WERI-Rb-1 (cell line): ENCODE data around the gene GRID1.

Source experiments
- DNase-seq: peaks from one replicate; pipeline ENCODE4 v3.0.0-alpha.2; 2020
- H3K27ac ChIP-seq: fragments of 250-450 bp; sonication (Bioruptor Pico); 2 replicates; pipeline ENCODE4 v1.5.1; 2020; ENCODE audit warnings: mild to moderate bottlenecking, moderate library complexity
- H3K27me3 ChIP-seq: fragments of 250-450 bp; sonication (Bioruptor Pico); 2 replicates; pipeline ENCODE4 v1.5.1; 2021; ENCODE audit warnings: mild to moderate bottlenecking, low read depth, moderate library complexity; ENCODE audit not compliant: insufficient read depth, severe bottlenecking
- H3K36me3 ChIP-seq: fragments of 250-450 bp; sonication (Bioruptor Pico); 2 replicates; pipeline ENCODE4 v1.5.1; 2020; ENCODE audit warnings: mild to moderate bottlenecking, moderate library complexity
- H3K4me3 ChIP-seq: 2 replicates; pipeline ENCODE4 v1.5.1; 2011; ENCODE audit warnings: low read depth, mild to moderate bottlenecking, control low read depth, low read length
- H3K9me3 ChIP-seq: fragments of 250-450 bp; sonication (Bioruptor Pico); 2 replicates; pipeline ENCODE4 v1.5.1; 2021; ENCODE audit warnings: mild to moderate bottlenecking, moderate library complexity; ENCODE audit not compliant: severe bottlenecking
- CTCF ChIP-seq: IDR thresholded peaks from 2 replicates; pipeline ENCODE4 v1.5.1; 2011; ENCODE audit warnings: low read depth, mild to moderate bottlenecking, control low read depth, inconsistent platforms, low read length

GRID1 gene

GRCh38 chr10:85611746-85612377 lies 754.7 kb downstream of the GRID1 start:
- Histone ChIP-seq H3K27ac (no peak overlapping the region), H3K4me3 (no peak overlapping the region), H3K36me3 (no peaks in the 10 kb centered on the region), H3K9me3 (no peaks in the 10 kb centered on the region), H3K27me3 (no peaks in the 10 kb centered on the region)
- no peak for TF ChIP-seq CTCF
- no peak for DNase-seq

- Histone ChIP-seq H3K27ac (no peak overlapping the region), H3K27me3 (no peaks in the 10 kb centered on the region), H3K4me3 (no peak overlapping the region), H3K36me3 (no peaks in the 10 kb centered on the region), H3K9me3 (no peaks in the 10 kb centered on the region)
- TF ChIP-seq CTCF = no peak
- DNase-seq = no peak
Measured at GRCh38 chr10:85611093-85611740, 755.4 kb downstream of the GRID1 start.

GRCh38 chr10:85610381-85611092 lies 756.1 kb downstream of the GRID1 start:
- no peak for DNase-seq
- no peak for TF ChIP-seq CTCF
- no peaks in the 10 kb centered on the region for H3K27me3 ChIP-seq
- no peak overlapping the region for H3K27ac ChIP-seq
- H3K4me3 ChIP-seq = no peak overlapping the region
- no peaks in the 10 kb centered on the region for H3K36me3 ChIP-seq
- no peaks in the 10 kb centered on the region for H3K9me3 ChIP-seq

GRCh38 chr10:85609509-85609908 lies 757.1 kb downstream of the GRID1 start:
- Histone ChIP-seq H3K36me3 (no peaks in the 10 kb centered on the region), H3K4me3 (no peak overlapping the region), H3K9me3 (no peaks in the 10 kb centered on the region), H3K27me3 (no peaks in the 10 kb centered on the region), H3K27ac (no peak overlapping the region)
- DNase-seq = no peak
- no peak for TF ChIP-seq CTCF

- DNase-seq = no peak
- no peak for TF ChIP-seq CTCF
- Histone ChIP-seq H3K36me3 (no peaks in the 10 kb centered on the region), H3K27ac (no peak overlapping the region), H3K4me3 (no peak overlapping the region), H3K9me3 (no peaks in the 10 kb centered on the region), H3K27me3 (no peaks in the 10 kb centered on the region)
Measured at GRCh38 chr10:85608706-85609105, 757.9 kb downstream of the GRID1 start.
